OCI-LY3 (cell line): ENCODE data around the gene CIT.

Experiments used
- H2AFZ ChIP-seq: fragments of 200-600, 300-600 bp; shearing (Covaris generic); 2 replicates; pipeline ENCODE4 v1.6.0; 2014; ENCODE audit warnings: antibody characterized with exemption, low read depth, low read length
- H3K27ac ChIP-seq: fragments of 200-600, 300-600 bp; sonication (generic); 2 replicates; pipeline ENCODE4 v1.5.1; 2014; ENCODE audit warnings: mild to moderate bottlenecking, low read length, moderate library complexity, mixed read lengths
- H3K27me3 ChIP-seq: fragments of 200-600, 300-600 bp; sonication (generic); 2 replicates; pipeline ENCODE4 v1.6.1; 2014; ENCODE audit warnings: low read depth, low read length, mixed read lengths
- H3K36me3 ChIP-seq: fragments of 200-600, 300-600 bp; sonication (generic); replicated peaks from 2 replicates; pipeline ENCODE3; 2014; ENCODE audit warnings: low read depth, low read length, mixed read lengths
- H3K4me1 ChIP-seq: fragments of 300-600, 200-600 bp; sonication (generic); 2 replicates; pipeline ENCODE4 v1.6.1; 2014; ENCODE audit warnings: low read length, mixed read lengths
- H3K4me2 ChIP-seq: fragments of 200-600, 300-600 bp; sonication (generic); 2 replicates; pipeline ENCODE4 v1.6.1; 2014; ENCODE audit warnings: low read length, mixed read lengths
- H3K4me3 ChIP-seq: fragments of 300-600, 200-600 bp; sonication (generic); 2 replicates; pipeline ENCODE4 v1.5.1; 2014; ENCODE audit warnings: antibody characterized with exemption, mild to moderate bottlenecking, low read length, moderate library complexity
- H3K79me2 ChIP-seq: fragments of 300-600, 200-600 bp; shearing (Covaris generic); 2 replicates; pipeline ENCODE4 v1.6.1; 2014; ENCODE audit warnings: mild to moderate bottlenecking, low read length, mixed read lengths
- H3K9ac ChIP-seq: fragments of 300-600, 200-600 bp; shearing (Covaris generic); 2 replicates; pipeline ENCODE4 v1.6.0; 2014; ENCODE audit warnings: mild to moderate bottlenecking, low read length, moderate library complexity
- H3K9me3 ChIP-seq: fragments of 200-600, 300-600 bp; shearing (Covaris generic); 2 replicates; pipeline ENCODE4 v1.6.1; 2014; ENCODE audit warnings: low read length, mixed read lengths; ENCODE audit not compliant: insufficient read depth
- H4K20me1 ChIP-seq: fragments of 200-600, 300-600 bp; sonication (generic); 2 replicates; pipeline ENCODE4 v1.6.1; 2016; ENCODE audit warnings: low read length, mixed read lengths; ENCODE audit not compliant: insufficient read depth
- CTCF ChIP-seq: fragments of 200-600, 300-600 bp; sonication (generic); IDR thresholded peaks from 2 replicates; pipeline ENCODE4 v1.5.1; 2014; ENCODE audit warnings: antibody characterized with exemption, low read length, low read depth
- EZH2phosphoT487 ChIP-seq: fragments of 200-600 bp; shearing (Covaris generic); IDR thresholded peaks from 2 replicates; pipeline ENCODE4 v1.6.1; 2018; ENCODE audit warnings: antibody characterized with exemption, mixed run types, low read depth

The CIT gene

GRCh38 chr12:119678459-119678858 is 198.7 kb downstream of the CIT start:
- Histone ChIP-seq H3K9ac (no peak overlapping the region), H3K36me3 (peaks cover 83% of the 10 kb centered on the region), H4K20me1 (no peaks in the 10 kb centered on the region), H2AFZ (no peak overlapping the region), H3K4me2 (no peak overlapping the region), H3K27ac (no peak overlapping the region), H3K9me3 (no peaks in the 10 kb centered on the region), H3K79me2 (no peaks in the 10 kb centered on the region), H3K27me3 (no peaks in the 10 kb centered on the region), H3K4me1 (peaks cover 22% of the 10 kb centered on the region), H3K4me3 (no peak overlapping the region)
- TF ChIP-seq CTCF (no peak), EZH2phosphoT487 (no peak)

GRCh38 chr12:119676573-119676972 is 200.5 kb downstream of the CIT start:
- Histone ChIP-seq H3K9me3 (no peaks in the 10 kb centered on the region), H3K36me3 (peaks cover 83% of the 10 kb centered on the region), H3K4me1 (peaks cover 5% of the 10 kb centered on the region), H3K4me3 (no peak overlapping the region), H3K79me2 (0 out of 2 replicates have a peak, but pooled peaks cover 3% of the 10 kb centered on the region), H3K9ac (no peak overlapping the region), H3K4me2 (no peak overlapping the region), H4K20me1 (no peaks in the 10 kb centered on the region), H3K27me3 (no peaks in the 10 kb centered on the region), H2AFZ (no peak overlapping the region), H3K27ac (no peak overlapping the region)
- no peak for TF ChIP-seq EZH2phosphoT487
- TF ChIP-seq CTCF, result no peak

- H3K9me3 ChIP-seq, result no peaks in the 10 kb centered on the region
- H3K4me3 ChIP-seq, result no peak overlapping the region
- H2AFZ ChIP-seq, result no peak overlapping the region
- no peaks in the 10 kb centered on the region for H3K4me1 ChIP-seq
- no peak overlapping the region for H3K27ac ChIP-seq
- peaks cover 80% of the 10 kb centered on the region for H3K36me3 ChIP-seq
- no peaks in the 10 kb centered on the region for H3K27me3 ChIP-seq
- no peak overlapping the region for H3K9ac ChIP-seq
- H4K20me1 ChIP-seq, result no peaks in the 10 kb centered on the region
- H3K79me2 ChIP-seq, result peaks cover 7% of the 10 kb centered on the region
- no peak overlapping the region for H3K4me2 ChIP-seq
- no peak for TF ChIP-seq CTCF
- no peak for TF ChIP-seq EZH2phosphoT487
Measured at GRCh38 chr12:119676022-119676421, 201.1 kb downstream of the CIT start.

GRCh38 chr12:119674560-119674959 is 202.6 kb downstream of the CIT start:
- H3K27ac ChIP-seq, result no peak overlapping the region
- no peaks in the 10 kb centered on the region for H4K20me1 ChIP-seq
- no peaks in the 10 kb centered on the region for H3K27me3 ChIP-seq
- H3K9ac ChIP-seq, result no peak overlapping the region
- H3K79me2 ChIP-seq, result peaks cover 22% of the 10 kb centered on the region
- H3K9me3 ChIP-seq, result no peaks in the 10 kb centered on the region
- TF ChIP-seq EZH2phosphoT487, result no peak
- no peak for TF ChIP-seq CTCF
- no peak overlapping the region for H3K4me2 ChIP-seq
- 0 out of 2 replicates have a peak, but pooled peaks cover 4% of the 10 kb centered on the region for H3K4me1 ChIP-seq
- no peak overlapping the region for H3K4me3 ChIP-seq
- H3K36me3 ChIP-seq, result peaks cover 77% of the 10 kb centered on the region
- H2AFZ ChIP-seq, result no peak overlapping the region
